Measurements from ENCODE around the gene C17orf100. TPM values are rescaled to one million over a fixed set of nuclear protein-coding genes. Genes with fewer than 3 reads are reported as not detected.
"Not testable (repeated sequence)": the region's sequence is repeated elsewhere in the genome, so short reads cannot be mapped to it uniquely, and the experiment has no call there.

Gene C17orf100
- total and polyA plus RNA-seq, 4 donors: 0.56 to 33.2 (median 2.7) TPM

GRCh38 chr17:6654841-6655731 is 3.5 kb downstream of the C17orf100 start (continued):
- no peak for TF ChIP-seq CTCF (IDR thresholded peaks at IDR 0.05; ENCODE audit: low read depth, low read length, missing input control)
- no peak for TF ChIP-seq FOXA1 (IDR thresholded peaks at IDR 0.05)
- no peak for TF ChIP-seq GABPA (IDR thresholded peaks at IDR 0.05 in 1 of 2, conservative IDR thresholded peaks at IDR 0.05 in 1 of 2)
- TF ChIP-seq HNF4G (IDR thresholded peaks at IDR 0.05): no peak
- no peak for TF ChIP-seq MAX (IDR thresholded peaks at IDR 0.05)
- TF ChIP-seq, protein P1, sequence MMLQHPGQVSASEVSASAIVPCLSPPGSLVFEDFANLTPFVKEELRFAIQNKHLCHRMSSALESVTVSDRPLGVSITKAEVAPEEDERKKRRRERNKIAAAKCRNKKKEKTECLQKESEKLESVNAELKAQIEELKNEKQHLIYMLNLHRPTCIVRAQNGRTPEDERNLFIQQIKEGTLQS (IDR thresholded peaks at IDR 0.05): no peak
- TF ChIP-seq RXRA (IDR thresholded peaks at IDR 0.05): no peak
- TF ChIP-seq SP1 (IDR thresholded peaks at IDR 0.05): no peak
- no peak for TF ChIP-seq NR2F2 (IDR thresholded peaks at IDR 0.05)

DNA sequence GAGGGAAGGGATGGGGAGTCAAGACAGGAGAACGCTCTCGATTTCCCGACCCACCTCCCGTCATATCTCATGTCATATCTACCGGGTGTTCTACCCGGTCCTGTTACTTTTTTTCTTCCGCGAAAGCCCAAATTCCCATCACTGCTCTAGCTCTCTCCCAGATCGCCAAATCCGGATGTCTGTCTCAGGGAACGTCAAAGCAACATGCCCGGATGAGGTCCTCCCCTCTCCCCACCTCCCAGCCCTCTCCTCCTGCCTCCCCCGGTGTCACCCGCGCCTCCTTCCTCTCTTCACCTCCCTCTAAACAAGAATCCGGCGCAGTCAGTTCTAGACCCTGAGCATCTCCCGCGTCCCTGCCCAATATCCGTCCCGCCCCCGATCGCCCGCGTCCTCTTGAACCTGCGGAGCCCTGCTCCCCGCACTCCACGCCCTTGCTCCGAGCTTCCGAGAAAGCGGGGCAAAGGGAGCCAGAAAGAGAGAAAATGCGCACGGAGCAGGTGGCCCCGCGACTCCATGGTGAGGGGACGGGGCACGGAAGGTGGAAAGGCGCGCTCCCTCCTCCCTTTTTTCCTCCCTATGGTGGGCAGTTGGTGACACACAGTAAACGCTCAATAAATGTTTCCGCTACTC is 4.3 kb downstream of the C17orf100 start:
- not testable (repeated sequence) for H3K27me3 ChIP-seq (ENCODE audit: control insufficient read depth in 4 of 4, insufficient read depth in 4 of 4, low read length in 3 of 4)

GRCh38 chr17:6656797-6657632 is 5.5 kb downstream of the C17orf100 start:
- not testable (repeated sequence) for H3K4me3 ChIP-seq (ENCODE audit: low read depth in 1 of 3, low read length in 3 of 3); H3K9ac ChIP-seq (ENCODE audit: low read depth in 1 of 2, low read length in 2 of 2); H3K36me3 ChIP-seq (ENCODE audit: control insufficient read depth in 4 of 4, insufficient read depth in 3 of 4, low read depth in 1 of 4, low read length in 3 of 4); DNase-seq (ENCODE audit: low spot score); H3K9me3 ChIP-seq (ENCODE audit: control insufficient read depth in 4 of 4, low read length in 3 of 4); H3K27me3 ChIP-seq (ENCODE audit: control insufficient read depth in 4 of 4, insufficient read depth in 4 of 4, low read length in 3 of 4); H3K27ac ChIP-seq (ENCODE audit: low read depth in 1 of 2, low read length in 2 of 2)
- WGBS: 13% methylated on average over 53 of the region's 55 CpGs
- H3K4me1 ChIP-seq (ENCODE audit: control insufficient read depth in 4 of 4, insufficient read depth in 4 of 4, low read length in 3 of 4): peaks cover 2 to 23% (median 19%) of the 10 kb centered on the region in 4 donors

More for the DNA sequence above, 4.3 kb downstream of the C17orf100 start:
- H3K9ac ChIP-seq (ENCODE audit: low read depth in 1 of 2, low read length in 2 of 2); H3K9me3 ChIP-seq (ENCODE audit: control insufficient read depth in 4 of 4, low read length in 3 of 4); H3K4me3 ChIP-seq (ENCODE audit: low read depth in 1 of 3, low read length in 3 of 3); H3K36me3 ChIP-seq (ENCODE audit: control insufficient read depth in 4 of 4, insufficient read depth in 3 of 4, low read depth in 1 of 4, low read length in 3 of 4); H3K27ac ChIP-seq (ENCODE audit: low read depth in 1 of 2, low read length in 2 of 2); DNase-seq (ENCODE audit: low spot score): not testable (repeated sequence)
- WGBS: 6% methylated on average over 38 of the region's 41 CpGs
- peaks cover 2 to 28% (median 21%) of the 10 kb centered on the region in 4 donors for H3K4me1 ChIP-seq (ENCODE audit: control insufficient read depth in 4 of 4, insufficient read depth in 4 of 4, low read length in 3 of 4)
